Activated CD8-positive, alpha-beta T cell treated with anti-CD3 and anti-CD28 coated beads for 36 hours (primary cell): ENCODE data around the gene SERPINB6. TPM values are rescaled to one million over a fixed set of nuclear protein-coding genes. Genes with fewer than 3 reads are reported as not detected.

Experiments
- ATAC-seq: fragments of 200-7000 bp; cut with Tn5 transposase; one replicate; pipeline ENCODE4 v1.10.0; 2021; ENCODE audit warnings: mild to moderate bottlenecking, moderate library complexity
- CTCF ChIA-PET: fragments of 350-600 bp; sonication (Branson Sonifier 250); formaldehyde crosslinking; loops from one replicate; lab custom pipeline; 2021; ENCODE audit warnings: antibody characterized with exemption; lab: Charles Lee
- POLR2A ChIA-PET: fragments of 350-600 bp; sonication (Branson Sonifier 250); formaldehyde crosslinking; loops from one replicate; lab custom pipeline; 2021; ENCODE audit warnings: antibody characterized with exemption; lab: Charles Lee
- DNase-seq: peaks from one replicate; pipeline ENCODE4 v3.0.0-alpha.2; 2020
- H3K27ac Mint-ChIP-seq: one replicate; pipeline ENCODE4 v1.8.0; 2021; ENCODE audit warnings: mild to moderate bottlenecking, mixed read lengths
- H3K27me3 Mint-ChIP-seq: one replicate; pipeline ENCODE4 v1.8.0; 2021; ENCODE audit warnings: mixed read lengths
- H3K36me3 Mint-ChIP-seq: one replicate; pipeline ENCODE4 v1.8.0; 2021; ENCODE audit warnings: low read depth, mixed read lengths
- H3K4me1 Mint-ChIP-seq: one replicate; pipeline ENCODE4 v1.8.0; 2021; ENCODE audit warnings: low read depth, mixed read lengths
- H3K4me3 Mint-ChIP-seq: one replicate; pipeline ENCODE4 v1.8.0; 2021; ENCODE audit warnings: mild to moderate bottlenecking, moderate library complexity, mixed read lengths
- H3K9me3 Mint-ChIP-seq: one replicate; pipeline ENCODE4 v1.8.0; 2021; ENCODE audit warnings: mixed read lengths
- CTCF ChIP-seq: fragments of 200-600 bp; IDR thresholded peaks from one replicate; pipeline ENCODE4 v1.8.0; 2022; ENCODE audit warnings: antibody characterized with exemption, mild to moderate bottlenecking
- intact Hi-C: fragments of 100-400 bp; cut with micrococcal nuclease; formaldehyde crosslinking; loops from one replicate; pipeline ENCODE4 v1.10.0; 2022
- total RNA-seq, 2 experiments: library from RNA; stranded (reverse); gene quantifications; one replicate each; pipeline ENCODE4 v1.2.3, GENCODE V29; 2021

SERPINB6 gene
- total RNA-seq, 2 experiments from 2014 or later: 52.2 to 53.8 TPM

DNA sequence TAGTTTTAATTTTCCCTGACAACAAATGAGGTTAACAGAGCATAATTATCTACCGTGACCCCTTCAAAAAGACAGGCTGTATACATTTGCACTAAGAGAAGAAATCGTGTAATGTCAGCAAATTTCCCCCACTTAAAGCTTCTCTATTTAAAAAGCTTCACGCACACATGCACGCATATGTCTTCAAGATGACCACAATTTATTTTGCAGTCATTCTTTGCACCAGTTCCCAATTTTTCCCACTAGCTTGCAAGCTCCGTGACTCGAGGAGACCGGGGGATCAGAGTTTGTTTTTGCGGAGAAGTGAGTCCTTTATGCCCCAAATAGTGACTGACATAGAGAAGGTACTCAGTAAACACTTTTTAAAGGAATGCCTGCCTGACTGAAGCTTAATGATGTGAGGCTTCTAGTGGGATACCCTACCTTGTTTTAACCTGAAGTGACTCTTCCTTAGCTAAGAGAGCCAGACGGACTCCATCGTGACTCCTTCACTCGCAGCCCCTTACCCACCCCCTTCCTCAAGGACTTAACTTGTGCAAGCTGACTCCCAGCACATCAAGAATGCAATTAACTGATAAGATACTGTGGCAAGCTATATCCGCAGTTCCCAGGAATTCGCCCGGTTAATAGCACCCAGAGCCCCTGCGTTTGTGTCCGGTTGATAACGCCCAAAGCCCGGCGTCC, 19.0 kb upstream of the SERPINB6 start:
- no peaks in the 10 kb centered on the region for H3K27me3 Mint-ChIP-seq
- peak overlapping the region; percentile 95 for H3K4me3 Mint-ChIP-seq
- DNase-seq (peak; percentile 24), ATAC-seq (no peak)
- intact Hi-C loops: no loop called here
- no peaks in the 10 kb centered on the region for H3K9me3 Mint-ChIP-seq
- CTCF ChIA-PET: interaction anchor here (0.7 to 6.9 kb wide), 31 partner anchors 8 to 252 kb away, joined by 3 to 85 read pairs (median 5); partner anchors contain the start of genes MYLK4, NQO2, RIPK1 and SERPINB1
- no peak for TF ChIP-seq CTCF
- H3K27ac Mint-ChIP-seq: peak overlapping the region; percentile 100
- POLR2A ChIA-PET: interaction anchor here (0.5 to 3.5 kb wide), 26 partner anchors 9 to 269 kb away, joined by 3 to 33 read pairs (median 6); partner anchors contain the start of genes NQO2, PSMG4, RIPK1 and SERPINB1
- peaks cover 19% of the 10 kb centered on the region for H3K4me1 Mint-ChIP-seq
- no peaks in the 10 kb centered on the region for H3K36me3 Mint-ChIP-seq

DNA sequence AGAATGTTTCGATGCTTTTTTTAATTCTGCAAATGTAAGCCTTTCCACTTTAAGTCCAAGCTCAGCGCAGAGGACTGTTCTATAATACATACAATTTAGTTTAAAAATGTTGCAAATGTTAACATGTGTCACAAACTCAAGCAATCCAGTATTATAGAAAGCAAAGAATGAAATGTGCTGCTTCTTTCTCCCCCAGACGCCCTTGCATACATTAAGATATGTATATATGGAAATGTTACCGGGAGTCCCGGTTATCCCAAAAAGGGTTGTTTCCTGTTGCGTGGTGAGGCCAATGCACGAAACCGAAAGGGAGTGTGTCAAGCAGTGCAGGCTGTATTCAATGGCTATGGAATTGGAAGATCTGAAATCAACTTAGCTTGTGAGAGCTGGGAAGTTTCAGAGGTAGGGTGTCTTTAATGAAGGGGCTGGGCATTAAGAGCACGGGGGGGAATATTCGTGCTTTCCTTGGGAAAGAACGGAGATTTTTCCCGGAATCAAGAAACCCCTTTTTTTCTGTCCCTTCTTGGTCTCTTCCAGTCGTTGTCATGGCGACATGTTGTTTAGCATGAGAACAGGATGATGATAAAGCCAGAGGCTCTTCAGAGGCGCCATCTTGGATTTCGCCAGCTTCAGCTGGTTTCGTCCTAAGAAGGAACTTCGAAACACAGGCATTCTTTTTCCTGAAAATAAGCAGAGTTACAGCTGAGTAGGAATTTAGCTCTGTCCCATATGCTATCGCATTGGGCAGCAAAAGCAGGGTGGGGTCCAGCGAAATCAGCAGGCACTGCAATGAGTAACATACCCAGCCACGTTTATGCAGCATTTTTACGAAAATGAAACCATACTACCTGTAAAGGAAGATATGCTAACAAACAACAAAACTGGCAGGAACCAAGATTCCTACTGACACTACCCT, 18.2 kb upstream of the SERPINB6 start:
- Mint-ChIP-seq H3K36me3 (no peaks in the 10 kb centered on the region), H3K4me1 (peaks cover 19% of the 10 kb centered on the region), H3K27me3 (no peaks in the 10 kb centered on the region), H3K4me3 (peak overlapping the region; percentile 95), H3K9me3 (no peaks in the 10 kb centered on the region), H3K27ac (peak overlapping the region; percentile 100)
- intact Hi-C loops: loop anchor here (2.0 to 5.0 kb wide), 2 partner anchors 47 to 143 kb away; no protein-coding TSS in a partner anchor
- ChIA-PET CTCF (interaction anchor here (0.7 to 6.9 kb wide), 38 partner anchors 8 to 239 kb away, joined by 3 to 85 read pairs (median 4); partner anchors contain the start of genes MYLK4, NQO2, RIPK1 and SERPINB1), POLR2A (interaction anchor here (0.5 to 3.5 kb wide), 35 partner anchors 10 to 269 kb away, joined by 3 to 33 read pairs (median 5); partner anchors contain the start of genes NQO2, PSMG4, RIPK1 and SERPINB1)
- DNase-seq (peak; percentile 89), ATAC-seq (peak; percentile 69)
- TF ChIP-seq CTCF: no peak

- peak overlapping the region; percentile 95 for H3K4me3 Mint-ChIP-seq
- DNase-seq: peak; percentile 83
- ATAC-seq: peak; percentile 82
- H3K9me3 Mint-ChIP-seq: no peaks in the 10 kb centered on the region
- ChIA-PET CTCF (interaction anchor here (0.7 to 6.9 kb wide), 32 partner anchors 9 to 223 kb away, joined by 3 to 85 read pairs (median 4); partner anchors contain the start of genes NQO2, RIPK1, SERPINB1 and SERPINB6), POLR2A (interaction anchor here (0.8 to 3.5 kb wide), 27 partner anchors 11 to 270 kb away, joined by 3 to 33 read pairs (median 6); partner anchors contain the start of genes NQO2, PSMG4, RIPK1 and SERPINB1)
- no peaks in the 10 kb centered on the region for H3K27me3 Mint-ChIP-seq
- no peaks in the 10 kb centered on the region for H3K36me3 Mint-ChIP-seq
- H3K4me1 Mint-ChIP-seq: peaks cover 19% of the 10 kb centered on the region
- TF ChIP-seq CTCF: peak; percentile 71
- peak overlapping the region; percentile 100 for H3K27ac Mint-ChIP-seq
- intact Hi-C loops: loop anchor here (2.0 to 5.0 kb wide), 2 partner anchors 46 to 142 kb away; no protein-coding TSS in a partner anchor
These were observed 17.3 kb upstream of the SERPINB6 start for GRCh38 chr6:2988426-2989331.

GRCh38 chr6:2988094-2988425, 16.7 kb upstream of the SERPINB6 start:
- Mint-ChIP-seq H3K27me3 (no peaks in the 10 kb centered on the region), H3K9me3 (no peaks in the 10 kb centered on the region), H3K27ac (peak overlapping the region; percentile 91), H3K4me1 (peaks cover 19% of the 10 kb centered on the region), H3K36me3 (no peaks in the 10 kb centered on the region), H3K4me3 (peak overlapping the region; percentile 95)
- CTCF ChIA-PET: interaction anchor here (0.8 to 6.9 kb wide), 19 partner anchors 9 to 222 kb away, joined by 3 to 85 read pairs (median 11); partner anchors contain the start of genes NQO2, RIPK1, SERPINB1 and SERPINB6
- intact Hi-C loops: loop anchor here (2.0 to 5.0 kb wide), 2 partner anchors 46 to 141 kb away; no protein-coding TSS in a partner anchor
- POLR2A ChIA-PET: interaction anchor here (0.8 to 3.5 kb wide), 11 partner anchors 10 to 222 kb away, joined by 3 to 33 read pairs (median 7); partner anchors contain the start of genes NQO2 and WRNIP1
- no peak for ATAC-seq
- no peak for TF ChIP-seq CTCF
- DNase-seq: no peak
